ENCODE data around the gene FAR2. TPM values are rescaled to one million over a fixed set of nuclear protein-coding genes. Genes with fewer than 3 reads are reported as not detected.

Gene FAR2
- total and polyA plus RNA-seq, 2 of the 13 experiments (the other 11 are each of a cell fraction or from before 2014, with no cell fraction given) = not detected

DNA sequence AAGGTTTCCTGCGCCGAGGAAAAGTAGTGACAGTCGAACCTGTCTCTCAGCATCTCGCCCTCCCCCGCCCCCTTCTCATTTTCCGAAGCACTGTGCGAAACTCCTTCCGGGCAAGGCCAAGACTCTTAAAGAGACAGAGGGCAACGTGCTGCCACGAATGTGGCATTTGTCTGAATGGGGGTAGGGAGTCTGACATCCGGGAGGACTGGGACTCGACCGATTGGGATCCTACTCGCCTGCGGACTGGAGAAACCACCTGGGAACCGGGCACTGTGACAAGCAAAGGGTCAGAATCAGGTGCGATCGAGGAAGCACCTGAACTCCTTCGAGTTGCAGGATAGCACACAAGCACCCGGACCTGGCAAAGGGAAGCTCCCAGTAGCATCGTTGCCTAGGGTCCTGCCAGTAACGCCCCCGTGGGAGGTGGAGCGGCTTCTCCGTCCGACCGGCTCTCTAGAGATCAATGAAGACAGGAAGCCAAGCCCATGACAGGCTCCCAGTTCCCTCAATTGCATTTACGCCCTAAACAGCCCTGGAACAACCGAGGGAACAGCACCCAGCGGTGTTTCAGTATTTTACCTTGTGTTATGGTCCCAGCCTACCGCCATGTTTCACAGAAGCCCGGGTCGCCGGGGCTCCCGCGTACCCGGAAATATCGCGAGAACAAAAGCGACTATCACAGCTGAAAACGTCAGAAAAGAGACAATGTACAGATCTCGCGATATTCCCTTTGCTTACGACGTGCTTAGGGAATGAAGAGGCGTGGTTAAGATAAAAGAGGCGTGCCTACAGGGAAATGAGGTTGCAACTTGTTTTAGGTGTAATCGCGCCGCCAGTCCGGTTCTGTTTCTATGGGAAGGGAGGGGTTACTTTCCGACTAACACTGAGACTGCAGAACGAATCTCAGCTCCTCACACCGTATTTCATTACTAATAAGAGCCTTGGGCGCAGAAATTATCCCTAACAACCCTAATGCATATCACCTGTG, 231.8 kb downstream of the FAR2 start, which contains the start of gene ERGIC2 (continued):
- TF ChIP-seq ARID4A (CRISPR knock-in tag; IDR thresholded peaks at IDR 0.05; ENCODE audit: borderline replicate concordance) (peak; percentile 82), HOXA7 (CRISPR knock-in tag; IDR thresholded peaks at IDR 0.05) (no peak), ZNF569 (CRISPR knock-in tag; IDR thresholded peaks at IDR 0.05; ENCODE audit: borderline replicate concordance) (0 out of 2 replicates have a peak, but pooled peaks have one; percentile 52), TBP (CRISPR knock-in tag; IDR thresholded peaks at IDR 0.05) (no peak), ZBTB40 (IDR thresholded peaks at IDR 0.05) (no peak), ZBTB40 (CRISPR knock-in tag; IDR thresholded peaks at IDR 0.05) (peak; percentile 31; the same call in 1 of the 2 replicates), YEATS4 (CRISPR knock-in tag; IDR thresholded peaks at IDR 0.05; ENCODE audit: borderline replicate concordance) (0 out of 2 replicates have a peak, but pooled peaks have one; percentile 40), ATF2 (CRISPR knock-in tag; IDR thresholded peaks at IDR 0.05) (peak; percentile 38; the same call in 1 of the 2 replicates), NFYB (CRISPR knock-in tag; IDR thresholded peaks at IDR 0.05) (peak; percentile 71), PHF21A (CRISPR knock-in tag; IDR thresholded peaks at IDR 0.05) (peak; percentile 45; the same call in 1 of the 2 replicates), CBX5 (CRISPR knock-in tag; IDR thresholded peaks at IDR 0.05; ENCODE audit: borderline replicate concordance) (0 out of 2 replicates have a peak, but pooled peaks have one; percentile 2), HDAC1 (CRISPR knock-in tag; IDR thresholded peaks at IDR 0.05) (peak; percentile 75; the same call in 1 of the 2 replicates), MEF2D (CRISPR knock-in tag; IDR thresholded peaks at IDR 0.05) (peak; percentile 70)
